DND-41 (cell line): ENCODE results near the gene TTC33.

Experiments used
- ATAC-seq: fragments of 200-7000 bp; cut with Tn5 transposase; 3 replicates; pipeline ENCODE4 v1.9.1; 2021; ENCODE audit warnings: low read depth; ENCODE audit not compliant: insufficient read depth
- DNase-seq: peaks from one replicate; pipeline ENCODE4 v3.0.0-alpha.2; 2020
- H2AFZ ChIP-seq: 2 replicates; pipeline ENCODE4 v1.6.0; 2012; ENCODE audit warnings: low read depth, low read length
- H3K27ac ChIP-seq: 2 replicates; pipeline ENCODE4 v1.5.1; 2012; ENCODE audit warnings: low read length, inconsistent platforms
- H3K27me3 ChIP-seq: fragments of 200-600 bp; sonication (generic); 2 replicates; pipeline ENCODE4 v1.6.0; 2012; ENCODE audit warnings: low read length, mild to moderate bottlenecking, inconsistent platforms; ENCODE audit not compliant: insufficient read depth, poor library complexity
- H3K36me3 ChIP-seq: 2 replicates; pipeline ENCODE4 v1.5.1; 2012; ENCODE audit warnings: low read length, inconsistent platforms; ENCODE audit not compliant: insufficient read depth
- H3K4me1 ChIP-seq: 2 replicates; pipeline ENCODE4 v1.5.1; 2012; ENCODE audit warnings: mild to moderate bottlenecking, low read length; ENCODE audit not compliant: insufficient read depth
- H3K4me2 ChIP-seq: 2 replicates; pipeline ENCODE4 v1.6.0; 2012; ENCODE audit warnings: mild to moderate bottlenecking, moderate library complexity, low read length, inconsistent platforms; ENCODE audit not compliant: insufficient read depth
- H3K4me3 ChIP-seq, 2 experiments: fragments of 200-600 bp in 1 of 2; shearing (Covaris generic) in 1 of 2; 2 replicates each; pipeline ENCODE4 v1.5.1; 2012 to 2016; ENCODE audit warnings: inconsistent platforms in 2 of 2, low read length in 2 of 2, mild to moderate bottlenecking in 2 of 2, low read depth in 1 of 2, moderate library complexity in 1 of 2
- H3K79me2 ChIP-seq: 2 replicates; pipeline ENCODE4 v1.6.0; 2012; ENCODE audit warnings: low read length, inconsistent platforms; ENCODE audit not compliant: insufficient read depth
- H3K9ac ChIP-seq: 2 replicates; pipeline ENCODE4 v1.6.0; 2012; ENCODE audit warnings: low read depth, mild to moderate bottlenecking, inconsistent platforms, low read length, moderate library complexity
- H3K9me3 ChIP-seq: 2 replicates; pipeline ENCODE4 v1.5.1; 2012; ENCODE audit warnings: low read length, moderate library complexity, mild to moderate bottlenecking, inconsistent platforms; ENCODE audit not compliant: insufficient read depth, severe bottlenecking
- H4K20me1 ChIP-seq: 2 replicates; pipeline ENCODE4 v1.6.0; 2012; ENCODE audit warnings: low read length; ENCODE audit not compliant: insufficient read depth
- CTCF ChIP-seq: IDR thresholded peaks from 2 replicates; pipeline ENCODE4 v1.5.1; 2012; ENCODE audit warnings: borderline replicate concordance, low read length, moderate library complexity, mild to moderate bottlenecking; ENCODE audit not compliant: poor library complexity, severe bottlenecking; ENCODE audit errors: extremely low read depth
- EZH2 ChIP-seq: IDR thresholded peaks from 3 replicates; pipeline ENCODE4 v1.6.1; 2012; ENCODE audit warnings: borderline replicate concordance, low read depth, mild to moderate bottlenecking, moderate library complexity, low read length, inconsistent platforms; ENCODE audit not compliant: severe bottlenecking

Gene TTC33

GRCh38 chr5:40627706-40628105 is 128.1 kb downstream of the TTC33 start:
- no peak for DNase-seq
- Histone ChIP-seq H2AFZ (no peak overlapping the region), H3K27me3 (no peaks in the 10 kb centered on the region), H3K79me2 (no peaks in the 10 kb centered on the region), H3K9ac (no peak overlapping the region), H3K27ac (no peak overlapping the region), H3K9me3 (no peaks in the 10 kb centered on the region), H4K20me1 (no peaks in the 10 kb centered on the region), H3K4me1 (peaks cover 21% of the 10 kb centered on the region), H3K36me3 (no peaks in the 10 kb centered on the region), H3K4me2 (no peak overlapping the region), H3K4me3 (no peak overlapping the region)
- TF ChIP-seq EZH2 (no peak), CTCF (no peak)
- ATAC-seq = no peak

DNA sequence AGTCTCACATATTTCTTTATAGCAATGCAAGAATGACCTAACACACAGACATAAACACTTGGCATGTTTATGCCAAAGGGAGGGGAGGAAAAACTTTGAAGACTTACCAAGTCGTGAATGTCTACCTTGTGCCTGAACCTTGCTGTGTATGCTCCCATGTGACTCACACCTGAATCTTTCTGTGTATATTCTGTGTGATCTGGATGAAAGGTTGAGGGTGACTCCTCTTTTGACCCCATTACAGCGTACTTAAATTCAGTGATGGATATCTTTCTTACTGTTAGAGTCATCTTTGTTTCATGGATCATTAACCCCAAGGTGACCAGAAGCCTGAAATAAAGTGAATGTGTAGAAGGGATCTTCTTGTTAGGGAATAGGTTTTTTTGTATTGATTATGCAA is 129.0 kb downstream of the TTC33 start:
- Histone ChIP-seq H3K9me3 (no peaks in the 10 kb centered on the region), H3K4me1 (peaks cover 30% of the 10 kb centered on the region), H3K9ac (no peak overlapping the region), H2AFZ (no peak overlapping the region), H4K20me1 (no peaks in the 10 kb centered on the region), H3K27me3 (no peaks in the 10 kb centered on the region), H3K4me3 (no peak overlapping the region), H3K79me2 (no peaks in the 10 kb centered on the region; the same call in 1 of the 2 replicates), H3K4me2 (no peak overlapping the region), H3K27ac (no peak overlapping the region), H3K36me3 (no peaks in the 10 kb centered on the region)
- ATAC-seq = no peak
- TF ChIP-seq EZH2 = no peak
- TF ChIP-seq CTCF = no peak
- no peak for DNase-seq

DNA sequence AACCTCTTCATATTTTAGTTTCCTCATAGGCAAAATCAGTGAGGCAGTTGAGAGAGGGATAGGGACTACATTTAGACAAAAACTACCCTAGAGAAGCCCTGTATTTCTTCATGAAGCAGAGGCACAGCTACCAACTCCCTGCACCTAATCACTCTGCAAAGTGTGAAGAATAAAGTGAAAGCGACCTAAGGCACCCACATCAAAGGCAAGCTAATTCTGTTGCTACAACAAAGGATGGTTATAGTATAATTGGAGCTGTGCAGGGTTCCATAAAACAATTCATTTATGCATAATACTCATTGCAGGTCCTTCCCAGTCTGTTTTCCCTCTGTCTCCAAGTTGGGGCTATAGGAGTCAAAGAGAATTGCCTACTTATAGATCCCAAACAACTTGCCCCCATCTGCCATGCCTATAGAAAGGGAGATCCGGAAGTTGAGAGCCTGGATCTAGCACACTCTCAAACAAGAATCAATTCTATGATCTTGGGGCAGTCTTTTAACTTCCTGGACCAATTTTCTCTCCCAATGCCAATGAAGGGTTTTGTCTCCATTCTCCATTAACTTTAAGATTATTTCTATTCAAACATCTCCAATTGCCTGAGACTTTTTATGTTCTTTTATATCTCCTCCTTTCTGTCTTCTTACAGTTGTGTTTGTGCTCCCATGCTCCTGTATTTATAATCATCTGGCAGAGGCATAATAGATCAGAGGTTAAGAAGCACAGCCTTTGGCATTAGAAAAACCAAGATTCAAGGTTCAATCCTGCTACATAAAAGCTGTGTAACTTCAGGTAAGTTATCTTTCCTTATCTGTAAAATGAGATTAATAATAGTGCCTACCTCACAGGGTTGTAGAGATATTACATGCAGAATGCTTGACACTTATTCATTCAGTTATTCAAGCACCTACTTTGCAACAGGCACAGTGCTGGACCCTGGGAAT is 132.0 kb downstream of the TTC33 start:
- Histone ChIP-seq H3K4me1 (peaks cover 34% of the 10 kb centered on the region), H2AFZ (peak overlapping the region; percentile 59), H3K9ac (peak overlapping the region; percentile 10; the same call in 1 of the 2 replicates), H3K79me2 (no peaks in the 10 kb centered on the region; the same call in 1 of the 2 replicates), H4K20me1 (no peaks in the 10 kb centered on the region), H3K9me3 (no peaks in the 10 kb centered on the region), H3K36me3 (no peaks in the 10 kb centered on the region), H3K27me3 (no peaks in the 10 kb centered on the region), H3K27ac (peak overlapping the region; percentile 70), H3K4me3 (peak overlapping the region in 1 of 2 experiments; percentile 34; a peak in 2 of 4 replicates), H3K4me2 (peak overlapping the region; percentile 60)
- ATAC-seq = peak; percentile 99
- peak; percentile 73 for DNase-seq
- no peak for TF ChIP-seq CTCF
- TF ChIP-seq EZH2 = no peak
